OCI-LY1 (cell line): ENCODE measurements around the gene DNAJB1.

Source experiments
- H2AFZ ChIP-seq: fragments of 200-600 bp; sonication (generic), shearing (Covaris generic); 2 replicates; pipeline ENCODE4 v1.6.0; 2014; ENCODE audit warnings: antibody characterized with exemption, mild to moderate bottlenecking, low read length
- H3F3A ChIP-seq: fragments of 200-600 bp; sonication (generic), shearing (Covaris generic); 2 replicates; pipeline ENCODE4 v1.6.0; 2014; ENCODE audit warnings: mild to moderate bottlenecking, antibody characterized with exemption, low read length, moderate library complexity; ENCODE audit not compliant: insufficient read depth
- H3K27ac ChIP-seq: fragments of 200-600 bp; sonication (generic); 2 replicates; pipeline ENCODE4 v1.5.1; 2014; ENCODE audit warnings: low read length, mixed run types, mild to moderate bottlenecking, low read depth; ENCODE audit not compliant: poor library complexity, severe bottlenecking
- H3K27me3 ChIP-seq: fragments of 200-600 bp; sonication (generic); 2 replicates; pipeline ENCODE4 v1.6.0; 2014; ENCODE audit warnings: antibody characterized with exemption, mild to moderate bottlenecking, low read length, moderate library complexity; ENCODE audit not compliant: insufficient read depth
- H3K36me3 ChIP-seq: fragments of 200-600 bp; sonication (generic); 2 replicates; pipeline ENCODE4 v1.6.1; 2014; ENCODE audit warnings: mild to moderate bottlenecking, antibody characterized with exemption, low read length, moderate library complexity, mixed read lengths; ENCODE audit not compliant: insufficient read depth
- H3K4me1 ChIP-seq: fragments of 200-600 bp; sonication (generic); 2 replicates; pipeline ENCODE4 v1.5.1; 2014; ENCODE audit warnings: mild to moderate bottlenecking, low read length, moderate library complexity; ENCODE audit not compliant: insufficient read depth, severe bottlenecking
- H3K4me2 ChIP-seq: fragments of 200-600 bp; sonication (generic), shearing (Covaris generic); 2 replicates; pipeline ENCODE4 v1.6.1; 2014; ENCODE audit warnings: low read length
- H3K4me3 ChIP-seq: fragments of 200-600 bp; sonication (generic); 2 replicates; pipeline ENCODE4 v1.5.1; 2014; ENCODE audit warnings: low read length, low read depth, mild to moderate bottlenecking, mixed read lengths; ENCODE audit not compliant: poor library complexity, severe bottlenecking
- H3K79me2 ChIP-seq: fragments of 200-600 bp; shearing (Covaris generic); 2 replicates; pipeline ENCODE4 v1.6.1; 2016; ENCODE audit warnings: mixed run types, low read length, mixed read lengths; ENCODE audit not compliant: insufficient read depth
- H3K9ac ChIP-seq: fragments of 200-600 bp; sonication (generic), shearing (Covaris generic); 2 replicates; pipeline ENCODE4 v1.6.1; 2014; ENCODE audit warnings: mild to moderate bottlenecking, low read length, mixed read lengths
- H3K9me2 ChIP-seq: fragments of 200-600 bp; sonication (generic), shearing (Covaris generic); 2 replicates; pipeline ENCODE4 v1.6.1; 2014; ENCODE audit warnings: low read depth, mild to moderate bottlenecking, low read length, mixed read lengths
- H3K9me3 ChIP-seq: fragments of 200-600 bp; shearing (Covaris generic); 2 replicates; pipeline ENCODE4 v1.6.1; 2014; ENCODE audit warnings: low read length, mixed read lengths
- H4K20me1 ChIP-seq: fragments of 200-600 bp; sonication (generic), shearing (Covaris generic); 2 replicates; pipeline ENCODE4 v1.6.0; 2016; ENCODE audit warnings: mild to moderate bottlenecking, low read length; ENCODE audit not compliant: insufficient read depth
- EZH2 ChIP-seq: fragments of 200-600 bp; sonication (generic), shearing (Covaris generic); IDR thresholded peaks from 2 replicates; pipeline ENCODE4 v1.8.0; 2017; ENCODE audit warnings: borderline replicate concordance, mixed run types, mild to moderate bottlenecking, antibody characterized with exemption, low read length, moderate library complexity, mixed read lengths
- TF ChIP-seq, protein P1 (sequence below): fragments of 200-600 bp; sonication (generic), shearing (Covaris generic); IDR thresholded peaks from 2 replicates; pipeline ENCODE4 v1.5.1; 2017; ENCODE audit warnings: mild to moderate bottlenecking, antibody characterized with exemption, low read length, moderate library complexity, mixed read lengths

DNAJB1 gene

DNA sequence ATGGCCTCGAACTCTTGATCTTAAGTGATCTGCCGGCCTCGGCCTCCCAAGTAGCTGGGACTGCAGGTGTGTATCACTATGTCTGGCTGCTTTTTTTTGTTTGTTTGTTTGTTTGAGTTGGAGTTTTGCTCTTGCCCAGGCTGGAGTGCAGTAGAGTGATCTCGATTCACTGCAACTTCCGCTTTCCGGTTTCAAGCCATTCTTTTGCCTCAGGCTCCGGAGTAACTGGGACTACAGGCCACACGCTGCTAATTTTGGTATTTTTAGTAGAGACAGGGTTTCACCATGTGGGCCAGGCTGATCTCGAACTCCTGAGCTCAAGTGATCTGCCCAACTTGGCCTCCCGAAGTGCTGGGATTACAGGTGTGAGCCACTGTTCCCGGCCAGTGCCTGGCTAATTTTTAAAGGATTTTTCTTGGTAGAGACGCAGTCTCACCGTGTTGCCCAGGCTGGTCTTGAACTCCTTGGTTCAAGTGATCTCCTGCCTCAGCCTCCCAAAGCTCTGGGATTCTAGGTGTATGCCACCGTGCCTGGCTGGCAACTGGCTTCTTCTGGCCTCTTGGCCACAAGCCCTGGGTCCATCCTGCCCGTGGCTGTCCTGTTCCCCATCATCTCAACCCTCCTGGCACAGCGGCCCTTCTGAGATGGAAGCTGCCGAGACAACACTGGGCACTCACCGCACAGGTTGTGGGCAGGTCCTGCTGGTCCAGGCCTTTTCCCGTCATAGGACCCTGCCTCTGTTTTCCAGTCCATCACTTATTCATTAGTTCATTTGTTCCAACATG lies 22.7 kb upstream of the DNAJB1 start:
- Histone ChIP-seq H3K4me3 (no peak overlapping the region), H3K79me2 (peaks cover 6% of the 10 kb centered on the region; the same call in 1 of the 2 replicates), H4K20me1 (no peaks in the 10 kb centered on the region), H3K27ac (peak overlapping the region; percentile 61), H3K36me3 (0 out of 2 replicates have a peak, but pooled peaks cover 3% of the 10 kb centered on the region), H3F3A (no peaks in the 10 kb centered on the region), H3K4me1 (peaks cover 15% of the 10 kb centered on the region), H3K27me3 (no peaks in the 10 kb centered on the region), H3K4me2 (0 out of 2 replicates have a peak overlapping the region, but pooled peaks have one; percentile 28), H3K9me2 (no peaks in the 10 kb centered on the region), H3K9me3 (no peaks in the 10 kb centered on the region), H3K9ac (no peak overlapping the region), H2AFZ (no peak overlapping the region)
- TF ChIP-seq, protein P1, sequence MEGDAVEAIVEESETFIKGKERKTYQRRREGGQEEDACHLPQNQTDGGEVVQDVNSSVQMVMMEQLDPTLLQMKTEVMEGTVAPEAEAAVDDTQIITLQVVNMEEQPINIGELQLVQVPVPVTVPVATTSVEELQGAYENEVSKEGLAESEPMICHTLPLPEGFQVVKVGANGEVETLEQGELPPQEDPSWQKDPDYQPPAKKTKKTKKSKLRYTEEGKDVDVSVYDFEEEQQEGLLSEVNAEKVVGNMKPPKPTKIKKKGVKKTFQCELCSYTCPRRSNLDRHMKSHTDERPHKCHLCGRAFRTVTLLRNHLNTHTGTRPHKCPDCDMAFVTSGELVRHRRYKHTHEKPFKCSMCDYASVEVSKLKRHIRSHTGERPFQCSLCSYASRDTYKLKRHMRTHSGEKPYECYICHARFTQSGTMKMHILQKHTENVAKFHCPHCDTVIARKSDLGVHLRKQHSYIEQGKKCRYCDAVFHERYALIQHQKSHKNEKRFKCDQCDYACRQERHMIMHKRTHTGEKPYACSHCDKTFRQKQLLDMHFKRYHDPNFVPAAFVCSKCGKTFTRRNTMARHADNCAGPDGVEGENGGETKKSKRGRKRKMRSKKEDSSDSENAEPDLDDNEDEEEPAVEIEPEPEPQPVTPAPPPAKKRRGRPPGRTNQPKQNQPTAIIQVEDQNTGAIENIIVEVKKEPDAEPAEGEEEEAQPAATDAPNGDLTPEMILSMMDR: no peak
- TF ChIP-seq EZH2: no peak

GRCh38 chr19:14536926-14537692 lies 18.9 kb upstream of the DNAJB1 start:
- H3F3A ChIP-seq: no peaks in the 10 kb centered on the region
- TF ChIP-seq EZH2: no peak
- TF ChIP-seq, protein P1: no peak
- H3K27ac ChIP-seq: no peak overlapping the region
- H3K36me3 ChIP-seq: peaks cover 10% of the 10 kb centered on the region; the same call in 1 of the 2 replicates
- no peak overlapping the region for H2AFZ ChIP-seq
- no peaks in the 10 kb centered on the region for H3K9me3 ChIP-seq
- H3K9me2 ChIP-seq: no peaks in the 10 kb centered on the region
- no peak overlapping the region for H3K9ac ChIP-seq
- peaks cover 17% of the 10 kb centered on the region for H3K79me2 ChIP-seq
- peaks cover 17% of the 10 kb centered on the region for H3K4me1 ChIP-seq
- H3K4me2 ChIP-seq: peak overlapping the region; percentile 38
- H4K20me1 ChIP-seq: no peaks in the 10 kb centered on the region
- H3K27me3 ChIP-seq: no peaks in the 10 kb centered on the region
- no peak overlapping the region for H3K4me3 ChIP-seq

- H4K20me1 ChIP-seq: no peaks in the 10 kb centered on the region
- no peak overlapping the region for H3K27ac ChIP-seq
- no peaks in the 10 kb centered on the region for H3K9me3 ChIP-seq
- H3K79me2 ChIP-seq: peaks cover 34% of the 10 kb centered on the region
- peaks cover 7% of the 10 kb centered on the region; the same call in 1 of the 2 replicates for H3K36me3 ChIP-seq
- H3K4me2 ChIP-seq: no peak overlapping the region
- no peak overlapping the region for H3K9ac ChIP-seq
- H3K27me3 ChIP-seq: no peaks in the 10 kb centered on the region
- H2AFZ ChIP-seq: no peak overlapping the region
- H3F3A ChIP-seq: no peaks in the 10 kb centered on the region
- peaks cover 25% of the 10 kb centered on the region for H3K4me1 ChIP-seq
- H3K4me3 ChIP-seq: no peak overlapping the region
- H3K9me2 ChIP-seq: no peaks in the 10 kb centered on the region
- TF ChIP-seq, protein P1: no peak
- TF ChIP-seq EZH2: no peak
These were observed 15.3 kb upstream of the DNAJB1 start for GRCh38 chr19:14533450-14533849.
